ENCODE results near the gene TBC1D21.

Gene TBC1D21

DNA sequence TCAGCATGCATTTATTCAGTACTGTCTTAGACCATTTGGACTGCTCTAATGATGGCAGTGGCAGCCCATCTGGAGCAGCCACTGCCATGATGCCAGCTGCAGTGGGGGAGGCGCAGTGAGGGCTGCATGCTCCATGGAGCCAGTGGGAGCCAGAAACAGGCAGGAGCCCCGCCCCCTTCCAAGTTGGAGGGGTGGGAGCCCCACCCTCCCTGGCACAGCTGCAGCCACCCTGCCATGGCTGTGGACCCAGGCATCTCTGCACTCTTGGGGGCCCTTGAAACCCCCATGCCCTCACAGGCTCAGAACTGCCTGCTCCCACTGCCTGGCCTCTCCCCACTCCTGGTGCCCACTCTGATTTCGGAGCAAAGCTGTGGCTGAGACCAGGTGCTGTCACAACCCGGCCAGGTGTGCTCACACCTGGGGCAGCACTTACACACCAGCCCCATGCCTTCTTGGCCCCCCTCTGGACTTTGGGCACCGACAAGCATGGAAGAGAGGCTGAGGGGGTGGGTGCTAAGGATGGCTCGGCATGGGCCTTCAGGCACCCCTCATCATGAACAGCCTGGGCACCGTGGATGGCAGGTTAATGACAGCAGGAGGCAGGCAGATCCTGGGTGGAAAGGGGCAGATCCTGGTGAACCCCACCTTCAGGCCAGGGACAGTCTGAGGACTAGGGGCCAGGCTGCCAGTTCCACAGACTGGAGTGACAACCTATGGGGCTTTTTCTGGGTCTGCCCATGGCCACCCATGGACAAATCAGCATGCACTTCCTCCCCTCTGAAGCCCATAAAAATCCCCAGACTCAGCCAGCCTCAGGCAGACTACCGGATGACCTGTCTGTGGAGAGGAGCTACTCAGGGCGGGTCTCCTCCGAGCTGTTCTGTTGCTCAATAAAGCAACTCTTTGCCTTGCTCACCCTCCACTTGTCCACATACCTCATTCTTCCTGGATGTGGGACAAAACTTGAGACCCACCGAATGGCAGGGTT lies 18.3 kb downstream of the TBC1D21 start:
- H3K4me3 ChIP-seq (ENCODE audit: low read depth in 1 of 2, low read length in 2 of 2) = no peak overlapping the region
- no peaks in the 10 kb centered on the region for H3K36me3 ChIP-seq (ENCODE audit: control insufficient read depth in 1 of 2, insufficient read depth in 2 of 2, low read length in 2 of 2)
- H3K9me3 ChIP-seq (ENCODE audit: control insufficient read depth in 1 of 2, low read length in 2 of 2) = no peaks in the 10 kb centered on the region
- no peaks in the 10 kb centered on the region for H3K27me3 ChIP-seq (ENCODE audit: low read depth, low read length)
- H3K4me1 ChIP-seq (ENCODE audit: control insufficient read depth in 1 of 2, insufficient read depth in 2 of 2, low read length in 2 of 2) = no peaks in the 10 kb centered on the region
- no peak overlapping the region for H3K27ac ChIP-seq (ENCODE audit: low read length)

DNA sequence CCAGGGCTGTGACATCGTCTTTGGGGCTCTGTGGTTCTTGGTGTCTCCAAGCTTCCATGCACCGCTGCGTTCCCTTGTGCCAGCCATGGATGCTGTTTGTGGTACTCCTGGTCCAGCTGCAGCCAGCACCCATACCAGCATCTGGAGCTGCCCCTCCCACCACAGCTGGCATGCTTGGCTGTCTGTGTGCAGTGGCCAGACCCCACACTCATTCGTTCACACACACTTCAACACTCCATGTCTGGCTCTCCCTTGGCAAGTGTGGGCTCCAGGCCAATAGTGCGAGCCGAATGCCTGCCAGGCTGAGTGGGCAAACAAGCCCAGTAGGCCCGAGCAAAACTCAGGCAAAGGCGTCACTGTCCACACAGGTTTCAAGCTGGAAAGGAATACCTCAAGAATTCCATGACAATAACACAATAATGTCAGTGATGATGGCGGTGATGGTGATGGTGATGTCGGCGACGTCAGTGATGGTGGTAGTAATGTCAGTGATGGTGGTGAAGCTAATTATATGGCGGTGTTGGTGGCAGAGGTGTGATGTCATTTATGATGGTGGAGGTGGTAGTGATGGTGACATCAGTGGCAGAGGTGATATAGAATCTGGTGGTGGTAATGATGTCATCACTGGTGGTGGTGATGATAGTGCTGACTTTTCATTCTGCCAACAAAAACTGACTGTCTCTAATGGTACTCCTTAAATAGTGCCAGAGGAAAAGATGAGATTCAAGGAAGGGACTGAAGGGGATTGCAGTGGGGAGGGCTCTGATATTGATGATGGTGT lies 19.3 kb downstream of the TBC1D21 start:
- H3K9me3 ChIP-seq (ENCODE audit: control insufficient read depth in 1 of 2, low read length in 2 of 2) = no peaks in the 10 kb centered on the region
- no peaks in the 10 kb centered on the region for H3K27me3 ChIP-seq (ENCODE audit: low read depth, low read length)
- H3K4me1 ChIP-seq (ENCODE audit: control insufficient read depth in 1 of 2, insufficient read depth in 2 of 2, low read length in 2 of 2) = no peaks in the 10 kb centered on the region
- H3K27ac ChIP-seq (ENCODE audit: low read length) = no peak overlapping the region
- no peaks in the 10 kb centered on the region for H3K36me3 ChIP-seq (ENCODE audit: control insufficient read depth in 1 of 2, insufficient read depth in 2 of 2, low read length in 2 of 2)
- no peak overlapping the region for H3K4me3 ChIP-seq (ENCODE audit: low read depth in 1 of 2, low read length in 2 of 2)

DNA sequence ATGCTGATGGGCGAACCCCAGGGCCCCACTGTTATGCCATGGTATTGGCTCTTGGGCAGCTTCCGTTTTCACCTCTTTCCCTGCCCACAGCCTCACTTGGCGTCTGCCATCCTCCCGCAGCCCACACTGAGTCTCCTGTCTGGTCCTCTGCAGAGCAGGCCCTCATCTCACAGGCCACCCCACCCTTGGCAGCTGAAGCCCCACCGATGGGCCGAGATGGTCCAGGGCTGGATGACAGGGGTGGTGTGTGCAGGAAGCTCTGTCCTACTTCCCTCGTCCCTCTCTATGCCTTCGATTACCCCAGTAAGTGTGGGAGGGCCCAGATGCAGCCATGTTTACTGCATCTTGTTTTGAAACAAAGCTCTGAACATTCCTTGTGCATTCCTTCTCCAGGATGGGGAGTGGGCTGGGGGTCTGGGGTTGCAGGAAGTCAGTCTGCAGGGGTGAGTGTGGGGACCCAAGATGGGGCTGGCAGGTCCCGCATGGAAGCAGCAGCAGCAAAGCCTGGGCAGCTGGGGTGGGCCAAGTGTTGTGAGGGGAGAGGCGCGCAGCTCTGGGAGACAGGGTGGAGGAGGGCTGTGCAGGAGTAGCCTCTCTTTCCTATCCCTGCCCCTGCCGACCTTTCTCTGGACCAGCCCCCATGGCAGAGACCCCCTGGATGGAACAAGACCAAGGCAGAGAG lies 20.9 kb downstream of the TBC1D21 start:
- Histone ChIP-seq H3K4me3 (ENCODE audit: low read depth in 1 of 2, low read length in 2 of 2) (no peak overlapping the region), H3K27ac (ENCODE audit: low read length) (no peak overlapping the region), H3K9me3 (ENCODE audit: control insufficient read depth in 1 of 2, low read length in 2 of 2) (no peaks in the 10 kb centered on the region), H3K27me3 (ENCODE audit: low read depth, low read length) (no peaks in the 10 kb centered on the region), H3K4me1 (ENCODE audit: control insufficient read depth in 1 of 2, insufficient read depth in 2 of 2, low read length in 2 of 2) (no peaks in the 10 kb centered on the region), H3K36me3 (ENCODE audit: control insufficient read depth in 1 of 2, insufficient read depth in 2 of 2, low read length in 2 of 2) (no peaks in the 10 kb centered on the region)

DNA sequence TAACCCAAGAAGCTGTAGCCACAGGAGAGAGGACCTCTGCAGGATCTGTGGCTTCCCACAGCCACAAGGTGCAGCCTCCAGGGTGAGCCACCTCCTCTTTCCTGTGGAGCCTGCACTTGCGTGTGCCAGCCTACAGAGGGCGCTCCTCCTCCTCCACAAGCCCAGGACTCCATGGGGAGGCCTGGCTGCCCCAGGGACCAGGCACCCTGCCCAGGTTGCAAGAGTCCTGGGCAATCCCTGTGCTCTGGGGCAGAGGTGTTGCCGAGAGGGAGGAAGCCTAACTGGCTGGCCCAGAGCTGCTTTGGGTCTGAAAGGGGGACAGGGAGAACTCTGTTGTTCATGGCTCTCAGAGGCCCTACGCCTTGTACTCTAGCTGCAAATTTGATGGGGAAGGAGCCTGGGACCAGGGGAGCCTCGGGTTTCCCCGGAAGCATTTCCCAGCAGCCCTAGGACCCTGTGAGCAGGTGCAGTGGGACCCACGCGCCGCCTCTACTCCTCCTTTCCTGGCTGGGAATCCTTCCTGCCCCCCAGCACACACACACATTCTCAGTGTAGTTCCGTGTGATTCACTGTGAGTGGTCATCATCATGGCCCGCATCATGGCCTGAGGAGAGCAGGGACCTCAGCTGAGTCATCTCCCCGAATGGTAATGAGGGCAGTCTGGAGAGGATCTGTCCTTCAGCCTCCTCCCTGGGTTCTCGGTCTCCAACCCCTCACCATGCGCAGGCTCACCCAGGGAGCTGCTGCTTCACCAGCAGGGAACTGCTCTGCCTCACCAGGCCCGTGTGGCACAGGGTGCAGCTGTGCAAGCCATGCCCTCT lies 24.3 kb downstream of the TBC1D21 start:
- Histone ChIP-seq H3K4me1 (ENCODE audit: control insufficient read depth in 1 of 2, insufficient read depth in 2 of 2, low read length in 2 of 2) (no peaks in the 10 kb centered on the region), H3K9me3 (ENCODE audit: control insufficient read depth in 1 of 2, low read length in 2 of 2) (no peaks in the 10 kb centered on the region), H3K36me3 (ENCODE audit: control insufficient read depth in 1 of 2, insufficient read depth in 2 of 2, low read length in 2 of 2) (no peaks in the 10 kb centered on the region), H3K27ac (ENCODE audit: low read length) (no peak overlapping the region), H3K4me3 (ENCODE audit: low read depth in 1 of 2, low read length in 2 of 2) (no peak overlapping the region), H3K27me3 (ENCODE audit: low read depth, low read length) (no peaks in the 10 kb centered on the region)

DNA sequence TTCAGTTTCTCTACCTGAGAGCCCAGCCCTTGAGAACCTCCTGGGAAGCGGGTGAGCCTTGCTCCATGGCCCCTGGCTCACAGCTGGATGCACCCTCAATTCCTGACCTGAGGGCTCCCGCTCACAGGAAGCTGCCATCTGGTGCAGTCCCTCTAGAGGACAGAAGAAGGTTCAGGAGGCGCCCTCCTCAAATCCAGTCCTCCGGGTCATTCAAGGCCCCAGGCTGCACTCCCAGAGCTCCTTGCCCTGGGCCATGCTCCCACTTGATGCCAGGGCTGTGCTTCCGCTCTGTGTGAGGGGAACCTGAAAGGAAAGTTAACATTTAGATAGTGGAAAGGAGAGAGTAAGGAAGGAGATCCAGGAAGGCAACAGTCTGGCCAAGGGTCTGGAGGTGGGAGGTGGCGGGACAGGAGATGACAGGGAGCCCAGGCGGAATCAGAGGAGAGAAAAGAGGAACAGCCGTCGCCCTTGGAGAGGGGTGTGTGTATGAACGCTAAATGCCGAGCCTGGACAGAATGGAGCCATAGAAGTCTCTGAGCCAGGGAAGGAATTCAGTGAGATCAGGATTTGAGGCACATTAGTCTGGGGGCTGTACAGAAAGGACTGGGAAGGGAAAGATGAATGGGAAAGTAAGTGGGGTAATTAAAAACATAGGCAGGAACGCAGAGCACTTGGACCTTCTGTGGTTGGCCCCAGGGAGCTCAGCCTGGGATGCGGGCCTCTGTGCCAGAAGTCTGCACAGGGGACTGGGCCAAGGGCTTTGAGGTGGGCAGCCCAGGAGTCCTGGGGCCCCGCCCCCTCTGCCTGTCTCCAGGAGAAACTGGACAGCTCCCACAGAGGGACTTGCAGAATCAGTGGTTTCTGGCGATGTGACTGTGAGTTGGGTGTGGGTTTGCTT lies 26.1 kb downstream of the TBC1D21 start:
- Histone ChIP-seq H3K27me3 (ENCODE audit: low read depth, low read length) (no peaks in the 10 kb centered on the region), H3K36me3 (ENCODE audit: control insufficient read depth in 1 of 2, insufficient read depth in 2 of 2, low read length in 2 of 2) (no peaks in the 10 kb centered on the region), H3K4me1 (ENCODE audit: control insufficient read depth in 1 of 2, insufficient read depth in 2 of 2, low read length in 2 of 2) (no peaks in the 10 kb centered on the region), H3K4me3 (ENCODE audit: low read depth in 1 of 2, low read length in 2 of 2) (no peak overlapping the region), H3K9me3 (ENCODE audit: control insufficient read depth in 1 of 2, low read length in 2 of 2) (no peaks in the 10 kb centered on the region), H3K27ac (ENCODE audit: low read length) (no peak overlapping the region)

DNA sequence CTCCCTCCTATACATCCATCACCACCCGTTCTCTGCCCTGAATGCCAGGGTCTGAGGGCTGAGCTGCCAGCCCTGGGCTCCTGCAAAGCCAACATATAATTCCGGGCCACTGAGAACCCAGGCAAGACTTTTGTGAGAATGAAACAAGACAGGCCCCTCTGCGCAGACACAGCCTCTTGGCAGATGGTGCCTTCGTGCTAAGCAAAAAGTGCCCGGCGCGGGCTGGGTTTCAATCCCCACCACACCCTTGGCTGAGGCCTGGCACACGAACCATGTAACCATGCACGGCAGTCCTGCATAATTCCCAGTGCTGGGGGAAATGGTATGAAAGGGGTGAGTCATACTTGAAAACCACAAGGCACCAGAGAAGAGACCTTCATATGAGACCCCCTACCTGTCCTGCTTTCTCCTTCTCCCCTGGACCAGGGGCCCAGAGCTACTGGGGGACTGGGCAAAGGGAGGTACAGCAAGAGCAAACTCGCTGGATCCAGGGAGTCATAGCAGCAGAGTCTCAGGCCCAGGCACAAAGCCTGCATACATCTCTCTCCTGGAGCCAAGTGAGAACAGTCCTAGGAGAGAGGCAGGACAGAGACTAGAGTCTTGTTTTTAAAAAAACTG lies 26.8 kb downstream of the TBC1D21 start:
- Histone ChIP-seq H3K4me3 (ENCODE audit: low read depth in 1 of 2, low read length in 2 of 2) (no peak overlapping the region), H3K36me3 (ENCODE audit: control insufficient read depth in 1 of 2, insufficient read depth in 2 of 2, low read length in 2 of 2) (no peaks in the 10 kb centered on the region), H3K27me3 (ENCODE audit: low read depth, low read length) (no peaks in the 10 kb centered on the region), H3K27ac (ENCODE audit: low read length) (no peak overlapping the region), H3K4me1 (ENCODE audit: control insufficient read depth in 1 of 2, insufficient read depth in 2 of 2, low read length in 2 of 2) (no peaks in the 10 kb centered on the region), H3K9me3 (ENCODE audit: control insufficient read depth in 1 of 2, low read length in 2 of 2) (no peaks in the 10 kb centered on the region)

DNA sequence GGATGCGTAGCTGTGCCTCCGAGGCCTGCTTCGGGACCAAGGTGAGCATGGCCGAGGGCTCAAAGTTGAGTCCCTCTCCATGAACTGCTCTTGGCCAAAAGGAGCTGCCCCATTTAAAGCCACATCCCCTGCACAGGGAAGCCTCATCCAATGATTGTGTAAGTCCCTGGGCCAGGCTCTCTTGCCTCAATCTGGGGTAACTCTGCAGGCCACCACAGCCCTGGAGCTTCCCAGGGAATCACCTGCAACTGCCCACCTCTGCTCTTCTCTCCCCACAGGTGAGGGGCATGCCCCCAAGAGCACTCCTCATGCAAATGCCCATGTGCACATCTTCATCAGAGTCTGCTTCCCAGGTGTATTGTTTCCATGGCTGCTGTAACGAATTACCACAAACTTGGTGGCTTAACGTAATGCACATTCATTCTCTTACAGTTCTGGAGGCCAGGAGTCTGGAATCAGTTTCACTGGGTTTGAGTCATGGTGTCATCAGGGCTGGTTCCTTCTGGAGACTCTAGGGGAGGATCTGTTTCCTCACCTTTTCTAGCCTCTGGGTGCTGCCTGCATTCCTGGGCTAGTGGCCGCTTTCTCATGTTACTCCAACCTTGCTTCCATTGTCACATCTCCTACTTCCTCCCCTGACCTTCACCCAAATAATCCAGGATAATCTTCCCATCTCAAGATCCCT lies 27.9 kb downstream of the TBC1D21 start:
- H3K27me3 ChIP-seq (ENCODE audit: low read depth, low read length) = no peaks in the 10 kb centered on the region
- H3K4me1 ChIP-seq (ENCODE audit: control insufficient read depth in 1 of 2, insufficient read depth in 2 of 2, low read length in 2 of 2) = no peaks in the 10 kb centered on the region
- H3K27ac ChIP-seq (ENCODE audit: low read length) = no peak overlapping the region
- H3K4me3 ChIP-seq (ENCODE audit: low read depth in 1 of 2, low read length in 2 of 2) = no peak overlapping the region
- H3K9me3 ChIP-seq (ENCODE audit: control insufficient read depth in 1 of 2, low read length in 2 of 2) = no peaks in the 10 kb centered on the region
- H3K36me3 ChIP-seq (ENCODE audit: control insufficient read depth in 1 of 2, insufficient read depth in 2 of 2, low read length in 2 of 2) = no peaks in the 10 kb centered on the region

DNA sequence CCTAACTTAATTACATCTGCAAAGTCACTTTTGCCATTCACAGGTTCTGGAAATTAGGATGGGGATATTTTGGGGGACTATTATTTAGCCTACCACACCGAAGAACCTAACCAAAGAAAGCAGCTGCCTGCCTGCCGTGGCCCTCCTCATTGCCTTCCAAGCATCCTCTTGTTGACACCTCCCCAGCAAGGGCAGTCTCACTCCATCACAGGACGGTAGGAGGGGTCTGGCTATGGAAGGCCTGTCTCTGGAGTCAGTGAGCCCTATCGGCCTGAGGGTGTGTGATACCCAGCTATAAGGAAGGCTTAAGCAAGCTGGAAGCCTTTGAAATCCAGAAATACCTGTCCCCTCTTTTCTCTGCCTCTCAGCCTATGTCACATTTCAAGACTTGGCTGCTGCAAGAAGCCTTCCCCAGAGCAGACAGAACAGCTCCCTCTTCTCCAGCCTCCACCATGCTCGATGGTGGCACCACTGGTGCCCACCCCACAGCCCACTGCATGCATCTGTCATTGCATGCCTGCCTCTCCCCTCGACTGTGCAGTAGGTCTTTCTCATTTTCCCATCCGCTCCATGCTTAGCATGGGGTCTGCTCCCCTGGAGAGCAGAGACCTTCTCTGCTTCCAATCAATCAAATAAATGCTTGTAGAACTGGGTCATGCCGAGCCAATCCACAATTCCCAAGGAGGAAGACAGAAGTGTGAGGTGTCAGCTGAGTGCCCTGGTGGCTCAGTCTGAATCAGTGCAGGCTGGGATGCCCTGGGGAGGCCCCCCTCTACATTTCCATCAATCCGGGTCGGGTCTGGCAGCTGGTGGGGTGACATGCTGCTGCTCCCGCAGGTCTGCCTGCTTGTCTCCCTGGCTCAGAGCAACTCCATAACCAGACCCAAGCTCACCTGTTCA lies 29.0 kb downstream of the TBC1D21 start:
- Histone ChIP-seq H3K9me3 (ENCODE audit: control insufficient read depth in 1 of 2, low read length in 2 of 2) (no peaks in the 10 kb centered on the region), H3K27ac (ENCODE audit: low read length) (no peak overlapping the region), H3K4me1 (ENCODE audit: control insufficient read depth in 1 of 2, insufficient read depth in 2 of 2, low read length in 2 of 2) (no peaks in the 10 kb centered on the region), H3K36me3 (ENCODE audit: control insufficient read depth in 1 of 2, insufficient read depth in 2 of 2, low read length in 2 of 2) (no peaks in the 10 kb centered on the region), H3K27me3 (ENCODE audit: low read depth, low read length) (no peaks in the 10 kb centered on the region), H3K4me3 (ENCODE audit: low read depth in 1 of 2, low read length in 2 of 2) (no peak overlapping the region)

All from muscle layer of duodenum (tissue), 2 donors.